Measurements from ENCODE around the gene POC1A.
"Not testable (repeated sequence)": the region's sequence is repeated elsewhere in the genome, so short reads cannot be mapped to it uniquely, and the experiment has no call there.

DNA sequence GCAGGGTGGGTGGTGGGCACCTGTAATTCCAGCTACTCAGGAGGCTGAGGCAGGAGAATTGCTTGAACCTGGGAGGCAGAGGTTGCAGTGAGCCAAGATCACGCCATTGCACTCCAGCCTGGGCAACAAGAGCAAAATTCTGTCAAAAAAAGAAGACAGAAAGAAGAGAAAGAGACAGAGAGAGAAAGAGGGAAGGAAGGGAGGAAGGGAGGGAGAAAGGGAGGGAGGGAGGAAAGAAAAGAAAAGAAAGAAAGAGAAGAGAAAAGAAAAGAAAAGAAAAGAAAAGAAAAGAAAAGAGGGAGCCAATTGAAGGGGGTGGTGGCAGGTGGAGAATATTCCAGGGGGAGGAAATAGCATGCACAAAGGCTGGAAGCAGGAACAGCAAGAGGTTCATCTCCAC lies 111.2 kb downstream of the POC1A start:
- TF ChIP-seq, protein P1, sequence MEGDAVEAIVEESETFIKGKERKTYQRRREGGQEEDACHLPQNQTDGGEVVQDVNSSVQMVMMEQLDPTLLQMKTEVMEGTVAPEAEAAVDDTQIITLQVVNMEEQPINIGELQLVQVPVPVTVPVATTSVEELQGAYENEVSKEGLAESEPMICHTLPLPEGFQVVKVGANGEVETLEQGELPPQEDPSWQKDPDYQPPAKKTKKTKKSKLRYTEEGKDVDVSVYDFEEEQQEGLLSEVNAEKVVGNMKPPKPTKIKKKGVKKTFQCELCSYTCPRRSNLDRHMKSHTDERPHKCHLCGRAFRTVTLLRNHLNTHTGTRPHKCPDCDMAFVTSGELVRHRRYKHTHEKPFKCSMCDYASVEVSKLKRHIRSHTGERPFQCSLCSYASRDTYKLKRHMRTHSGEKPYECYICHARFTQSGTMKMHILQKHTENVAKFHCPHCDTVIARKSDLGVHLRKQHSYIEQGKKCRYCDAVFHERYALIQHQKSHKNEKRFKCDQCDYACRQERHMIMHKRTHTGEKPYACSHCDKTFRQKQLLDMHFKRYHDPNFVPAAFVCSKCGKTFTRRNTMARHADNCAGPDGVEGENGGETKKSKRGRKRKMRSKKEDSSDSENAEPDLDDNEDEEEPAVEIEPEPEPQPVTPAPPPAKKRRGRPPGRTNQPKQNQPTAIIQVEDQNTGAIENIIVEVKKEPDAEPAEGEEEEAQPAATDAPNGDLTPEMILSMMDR (IDR thresholded peaks at IDR 0.05; ENCODE audit: low read depth, low read length, poor library complexity, severe bottlenecking), result not testable (repeated sequence)
- not testable (repeated sequence) for TF ChIP-seq EZH2phosphoT487 (IDR thresholded peaks at IDR 0.05; ENCODE audit: borderline replicate concordance, low read length)
